MM.1S (cell line): ENCODE measurements around the gene NXPH4.

ENCODE experiments used
- DNase-seq: peaks from one replicate; pipeline ENCODE4 v3.0.0-alpha.2; 2015
- H2AFZ ChIP-seq: fragments of 300-600 bp; sonication (generic); 2 replicates; pipeline ENCODE4 v1.6.0; 2016; ENCODE audit warnings: antibody characterized with exemption, low read length
- H3F3A ChIP-seq: fragments of 300-600 bp; sonication (generic); 2 replicates; pipeline ENCODE4 v1.6.1; 2016; ENCODE audit warnings: mild to moderate bottlenecking, antibody characterized with exemption, low read length, moderate library complexity, mixed read lengths; ENCODE audit not compliant: insufficient read depth
- H3K27ac ChIP-seq: fragments of 300-600 bp; sonication (generic); 2 replicates; pipeline ENCODE4 v1.5.1; 2016; ENCODE audit warnings: mild to moderate bottlenecking, low read length
- H3K27me3 ChIP-seq: fragments of 300-600 bp; sonication (generic); replicated peaks from 2 replicates; pipeline ENCODE4 v1.6.0; 2016; ENCODE audit warnings: low read length; ENCODE audit not compliant: insufficient read depth
- H3K36me3 ChIP-seq: fragments of 300-600 bp; sonication (generic); replicated peaks from 2 replicates; pipeline ENCODE4 v1.6.1; 2016; ENCODE audit warnings: mild to moderate bottlenecking, low read length, mixed read lengths; ENCODE audit not compliant: insufficient read depth
- H3K4me1 ChIP-seq: fragments of 300-600 bp; sonication (generic); 2 replicates; pipeline ENCODE4 v1.6.1; 2016; ENCODE audit warnings: low read length, mixed read lengths
- H3K4me2 ChIP-seq: fragments of 300-600 bp; sonication (generic); 2 replicates; pipeline ENCODE4 v1.6.0; 2016; ENCODE audit warnings: low read depth, low read length
- H3K4me3 ChIP-seq: fragments of 300-600 bp; sonication (generic); 2 replicates; pipeline ENCODE4 v1.5.1; 2016; ENCODE audit warnings: low read length, mixed read lengths
- H3K79me2 ChIP-seq: fragments of 300-600 bp; sonication (generic); 2 replicates; pipeline ENCODE4 v1.6.1; 2016; ENCODE audit warnings: mixed run types, low read length, mixed read lengths
- H3K9ac ChIP-seq: fragments of 300-600 bp; sonication (generic); 2 replicates; pipeline ENCODE4 v1.6.1; 2016; ENCODE audit warnings: low read length, mixed read lengths
- H3K9me2 ChIP-seq: fragments of 300-600 bp; sonication (generic); replicated peaks from 2 replicates; pipeline ENCODE4 v1.6.1; 2016; ENCODE audit warnings: mild to moderate bottlenecking, low read length, mixed read lengths; ENCODE audit not compliant: insufficient read depth
- H3K9me3 ChIP-seq: fragments of 300-600 bp; sonication (generic); replicated peaks from 2 replicates; pipeline ENCODE4 v1.6.1; 2016; ENCODE audit warnings: mild to moderate bottlenecking, low read length, mixed read lengths; ENCODE audit not compliant: insufficient read depth
- H4K20me1 ChIP-seq: fragments of 300-600 bp; sonication (generic); 2 replicates; pipeline ENCODE4 v1.6.1; 2016; ENCODE audit warnings: mild to moderate bottlenecking, low read length, moderate library complexity, mixed read lengths; ENCODE audit not compliant: insufficient read depth
- EZH2 ChIP-seq: fragments of 300-600 bp; sonication (generic); optimal IDR thresholded peaks from 2 replicates; pipeline ENCODE3; 2017; ENCODE audit warnings: low read depth, mild to moderate bottlenecking, antibody characterized with exemption, low read length, mixed read lengths
- EZH2phosphoT487 ChIP-seq: fragments of 300-600 bp; sonication (generic); IDR thresholded peaks from 2 replicates; pipeline ENCODE4 v1.6.1; 2018; ENCODE audit warnings: antibody characterized with exemption, low read length
- TF ChIP-seq, protein P1 (sequence below): fragments of 300-600 bp; sonication (generic); IDR thresholded peaks from 2 replicates; pipeline ENCODE4 v1.5.1; 2016; ENCODE audit warnings: antibody characterized with exemption, low read length, mixed read lengths

The NXPH4 gene

DNA sequence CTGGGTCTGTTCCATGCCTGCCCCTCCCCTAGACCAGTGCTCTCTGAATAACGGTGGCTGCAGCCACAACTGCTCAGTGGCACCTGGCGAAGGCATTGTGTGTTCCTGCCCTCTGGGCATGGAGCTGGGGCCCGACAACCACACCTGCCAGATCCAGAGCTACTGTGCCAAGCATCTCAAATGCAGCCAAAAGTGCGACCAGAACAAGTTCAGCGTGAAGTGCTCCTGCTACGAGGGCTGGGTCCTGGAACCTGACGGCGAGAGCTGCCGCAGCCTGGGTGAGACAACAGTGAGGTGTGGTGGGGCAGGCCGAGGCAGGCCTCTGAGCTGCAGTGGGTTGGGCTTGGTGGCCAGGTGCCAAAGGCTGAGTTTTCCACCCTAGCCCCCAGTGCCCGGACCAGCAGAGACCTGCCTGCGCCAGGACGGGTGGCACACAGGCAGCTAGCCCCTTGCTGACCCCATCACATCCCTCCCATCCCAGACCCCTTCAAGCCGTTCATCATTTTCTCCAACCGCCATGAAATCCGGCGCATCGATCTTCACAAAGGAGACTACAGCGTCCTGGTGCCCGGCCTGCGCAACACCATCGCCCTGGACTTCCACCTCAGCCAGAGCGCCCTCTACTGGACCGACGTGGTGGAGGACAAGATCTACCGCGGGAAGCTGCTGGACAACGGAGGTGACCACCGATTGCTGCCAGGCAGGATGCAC lies 41.0 kb upstream of the NXPH4 start:
- no peak overlapping the region for H2AFZ ChIP-seq
- H3K4me1 ChIP-seq: no peaks in the 10 kb centered on the region
- DNase-seq: peak; percentile 14
- TF ChIP-seq, protein P1, sequence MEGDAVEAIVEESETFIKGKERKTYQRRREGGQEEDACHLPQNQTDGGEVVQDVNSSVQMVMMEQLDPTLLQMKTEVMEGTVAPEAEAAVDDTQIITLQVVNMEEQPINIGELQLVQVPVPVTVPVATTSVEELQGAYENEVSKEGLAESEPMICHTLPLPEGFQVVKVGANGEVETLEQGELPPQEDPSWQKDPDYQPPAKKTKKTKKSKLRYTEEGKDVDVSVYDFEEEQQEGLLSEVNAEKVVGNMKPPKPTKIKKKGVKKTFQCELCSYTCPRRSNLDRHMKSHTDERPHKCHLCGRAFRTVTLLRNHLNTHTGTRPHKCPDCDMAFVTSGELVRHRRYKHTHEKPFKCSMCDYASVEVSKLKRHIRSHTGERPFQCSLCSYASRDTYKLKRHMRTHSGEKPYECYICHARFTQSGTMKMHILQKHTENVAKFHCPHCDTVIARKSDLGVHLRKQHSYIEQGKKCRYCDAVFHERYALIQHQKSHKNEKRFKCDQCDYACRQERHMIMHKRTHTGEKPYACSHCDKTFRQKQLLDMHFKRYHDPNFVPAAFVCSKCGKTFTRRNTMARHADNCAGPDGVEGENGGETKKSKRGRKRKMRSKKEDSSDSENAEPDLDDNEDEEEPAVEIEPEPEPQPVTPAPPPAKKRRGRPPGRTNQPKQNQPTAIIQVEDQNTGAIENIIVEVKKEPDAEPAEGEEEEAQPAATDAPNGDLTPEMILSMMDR: peak; percentile 55
- no peak for TF ChIP-seq EZH2
- TF ChIP-seq EZH2phosphoT487: no peak
- H3K79me2 ChIP-seq: no peaks in the 10 kb centered on the region
- H3F3A ChIP-seq: no peaks in the 10 kb centered on the region
- H3K27me3 ChIP-seq: peaks cover 27% of the 10 kb centered on the region
- no peaks in the 10 kb centered on the region for H4K20me1 ChIP-seq
- H3K27ac ChIP-seq: no peak overlapping the region
- H3K36me3 ChIP-seq: no peaks in the 10 kb centered on the region
- no peaks in the 10 kb centered on the region for H3K9me2 ChIP-seq
- no peak overlapping the region for H3K4me2 ChIP-seq
- no peak overlapping the region for H3K4me3 ChIP-seq
- H3K9ac ChIP-seq: no peak overlapping the region
- no peaks in the 10 kb centered on the region for H3K9me3 ChIP-seq

DNA sequence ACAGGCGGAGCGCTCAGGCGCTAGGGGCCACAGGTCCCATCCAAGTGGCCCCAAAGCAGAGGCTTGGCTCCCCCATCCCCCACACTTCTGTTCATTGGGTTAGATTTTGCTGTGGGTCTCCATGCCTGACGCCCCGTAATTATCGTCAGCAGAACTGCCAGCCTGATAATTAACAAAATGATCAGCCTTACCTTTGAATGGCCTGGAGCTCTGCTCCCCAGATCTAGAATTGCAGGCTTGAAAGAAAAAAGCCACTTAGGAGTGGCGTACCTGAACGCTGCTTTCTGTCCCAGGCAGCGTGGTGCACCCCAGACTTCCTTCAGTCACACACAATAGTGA lies 40.5 kb upstream of the NXPH4 start:
- Histone ChIP-seq H3K9me3 (no peaks in the 10 kb centered on the region), H3K9ac (no peak overlapping the region), H3K27ac (no peak overlapping the region), H3K79me2 (no peaks in the 10 kb centered on the region), H3K4me2 (no peak overlapping the region), H3K4me3 (no peak overlapping the region), H3F3A (no peaks in the 10 kb centered on the region), H4K20me1 (no peaks in the 10 kb centered on the region), H3K27me3 (peaks cover 32% of the 10 kb centered on the region), H3K36me3 (no peaks in the 10 kb centered on the region), H2AFZ (no peak overlapping the region), H3K4me1 (no peaks in the 10 kb centered on the region), H3K9me2 (no peaks in the 10 kb centered on the region)
- DNase-seq: no peak
- TF ChIP-seq EZH2phosphoT487: no peak
- TF ChIP-seq EZH2: no peak
- TF ChIP-seq, protein P1: no peak

DNA sequence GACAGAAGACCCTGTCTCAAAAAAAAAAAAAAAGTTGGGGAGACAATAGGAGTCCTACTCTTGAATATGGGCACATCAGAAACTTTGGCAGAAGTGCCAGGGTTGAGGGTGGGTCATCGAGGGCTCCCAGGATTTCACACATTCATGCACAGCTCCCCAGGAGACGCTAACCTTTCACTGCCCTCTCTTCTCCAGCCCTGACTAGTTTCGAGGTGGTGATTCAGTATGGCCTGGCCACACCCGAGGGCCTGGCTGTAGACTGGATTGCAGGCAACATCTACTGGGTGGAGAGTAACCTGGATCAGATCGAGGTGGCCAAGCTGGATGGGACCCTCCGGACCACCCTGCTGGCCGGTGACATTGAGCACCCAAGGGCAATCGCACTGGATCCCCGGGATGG lies 39.7 kb upstream of the NXPH4 start:
- DNase-seq: no peak

More for the DNA sequence above, 39.7 kb upstream of the NXPH4 start:
- no peak for TF ChIP-seq EZH2
- TF ChIP-seq, protein P1: no peak
- TF ChIP-seq EZH2phosphoT487: no peak
- no peaks in the 10 kb centered on the region for H4K20me1 ChIP-seq
- no peaks in the 10 kb centered on the region for H3K9me2 ChIP-seq
- no peak overlapping the region for H3K27ac ChIP-seq
- H3K9ac ChIP-seq: no peak overlapping the region
- no peak overlapping the region for H3K4me2 ChIP-seq
- H3K4me3 ChIP-seq: no peak overlapping the region
- no peaks in the 10 kb centered on the region for H3F3A ChIP-seq
- H2AFZ ChIP-seq: no peak overlapping the region
- no peaks in the 10 kb centered on the region for H3K79me2 ChIP-seq
- no peaks in the 10 kb centered on the region for H3K4me1 ChIP-seq
- H3K36me3 ChIP-seq: no peaks in the 10 kb centered on the region
- no peaks in the 10 kb centered on the region for H3K9me3 ChIP-seq
- peaks cover 37% of the 10 kb centered on the region for H3K27me3 ChIP-seq
